NCI-H146 (cell line): ENCODE results near the gene SCPEP1.
A peak's percentile ranks its signal among the peaks of the same experiment; 100 is the strongest.

Source experiments
- DNase-seq: peaks from one replicate; lab custom pipeline; 2025; lab: John Stamatoyannopoulos, UW

Gene SCPEP1

DNA sequence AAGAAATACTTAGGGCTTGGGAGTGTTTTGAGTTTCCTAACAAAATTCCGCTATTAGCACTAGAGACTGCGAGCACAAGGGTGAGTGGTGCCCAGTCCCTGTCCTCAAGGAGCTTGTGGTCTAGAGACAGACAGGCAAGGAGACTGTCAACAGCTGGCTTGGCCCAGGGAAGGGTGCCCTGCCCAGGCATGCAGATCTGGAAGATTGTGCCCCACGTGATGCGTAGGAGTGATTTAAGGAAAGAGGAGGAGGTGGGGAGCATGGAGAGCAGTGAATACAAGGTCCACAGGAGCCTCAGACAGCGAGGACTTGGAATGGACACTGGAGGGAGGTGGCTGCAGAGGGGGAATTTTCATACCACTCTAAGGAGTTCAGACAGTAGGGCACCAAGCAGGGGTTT lies 25.0 kb downstream of the SCPEP1 start:
- no peak for DNase-seq

DNA sequence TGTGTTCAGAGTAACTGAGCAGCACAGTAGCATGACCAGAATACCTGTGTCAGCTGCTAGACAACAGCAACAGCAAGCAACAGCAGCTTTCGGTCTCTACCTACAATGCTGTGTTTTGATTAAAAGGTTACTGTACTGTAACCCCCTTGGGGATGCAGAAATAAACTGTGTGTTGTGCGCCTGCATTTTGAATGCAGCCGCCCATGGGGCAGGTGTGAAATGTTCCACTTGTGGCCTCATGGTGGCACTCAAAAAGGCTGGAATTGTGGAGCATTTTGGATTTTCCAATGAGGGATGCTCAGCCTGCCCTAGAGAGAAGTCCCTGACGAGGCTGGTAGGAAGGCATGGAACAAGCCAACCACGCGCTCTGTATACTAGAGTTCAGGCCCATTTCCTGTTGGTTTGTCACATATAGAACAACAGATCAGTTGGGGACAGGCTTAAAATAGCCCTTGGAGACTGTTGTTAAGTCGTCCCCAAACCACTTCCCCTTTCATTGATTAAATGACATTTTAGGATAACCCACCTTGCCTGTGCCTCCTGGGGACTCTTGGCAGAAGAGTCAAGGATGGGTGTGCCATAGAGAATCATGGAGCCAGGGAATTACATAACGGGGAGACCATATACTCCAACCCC lies 27.1 kb downstream of the SCPEP1 start:
- DNase-seq, result peak; percentile 2

DNA sequence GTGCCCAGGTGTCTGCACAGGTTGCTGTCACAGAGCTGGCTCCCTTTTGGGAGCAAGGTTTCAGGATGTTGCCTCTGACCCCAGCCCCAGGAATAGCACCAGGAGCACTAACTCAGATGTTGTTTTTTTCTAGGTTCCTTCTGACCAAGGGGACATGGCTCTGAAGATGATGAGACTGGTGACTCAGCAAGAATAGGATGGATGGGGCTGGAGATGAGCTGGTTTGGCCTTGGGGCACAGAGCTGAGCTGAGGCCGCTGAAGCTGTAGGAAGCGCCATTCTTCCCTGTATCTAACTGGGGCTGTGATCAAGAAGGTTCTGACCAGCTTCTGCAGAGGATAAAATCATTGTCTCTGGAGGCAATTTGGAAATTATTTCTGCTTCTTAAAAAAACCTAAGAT lies 28.1 kb downstream of the SCPEP1 start:
- no peak for DNase-seq

DNA sequence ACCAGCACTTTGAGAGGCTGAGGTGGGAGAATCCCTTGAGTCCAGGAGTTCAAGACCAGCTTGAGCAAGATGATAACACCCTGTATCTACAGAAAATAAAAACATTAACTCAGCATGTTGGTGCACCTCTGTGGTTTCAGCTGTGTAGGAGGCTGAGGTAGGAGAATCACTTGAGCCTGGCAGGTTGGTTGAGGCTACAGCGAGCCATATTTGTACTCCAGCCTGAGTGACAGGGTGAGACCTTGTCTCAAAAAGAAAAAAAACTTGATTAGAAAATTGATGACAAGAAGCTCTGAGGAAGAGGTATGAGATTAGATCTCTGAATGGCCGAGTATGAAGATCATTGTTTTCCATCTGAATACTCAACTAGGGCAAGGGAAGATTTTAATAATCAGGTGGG lies 31.0 kb downstream of the SCPEP1 start:
- DNase-seq, result no peak

DNA sequence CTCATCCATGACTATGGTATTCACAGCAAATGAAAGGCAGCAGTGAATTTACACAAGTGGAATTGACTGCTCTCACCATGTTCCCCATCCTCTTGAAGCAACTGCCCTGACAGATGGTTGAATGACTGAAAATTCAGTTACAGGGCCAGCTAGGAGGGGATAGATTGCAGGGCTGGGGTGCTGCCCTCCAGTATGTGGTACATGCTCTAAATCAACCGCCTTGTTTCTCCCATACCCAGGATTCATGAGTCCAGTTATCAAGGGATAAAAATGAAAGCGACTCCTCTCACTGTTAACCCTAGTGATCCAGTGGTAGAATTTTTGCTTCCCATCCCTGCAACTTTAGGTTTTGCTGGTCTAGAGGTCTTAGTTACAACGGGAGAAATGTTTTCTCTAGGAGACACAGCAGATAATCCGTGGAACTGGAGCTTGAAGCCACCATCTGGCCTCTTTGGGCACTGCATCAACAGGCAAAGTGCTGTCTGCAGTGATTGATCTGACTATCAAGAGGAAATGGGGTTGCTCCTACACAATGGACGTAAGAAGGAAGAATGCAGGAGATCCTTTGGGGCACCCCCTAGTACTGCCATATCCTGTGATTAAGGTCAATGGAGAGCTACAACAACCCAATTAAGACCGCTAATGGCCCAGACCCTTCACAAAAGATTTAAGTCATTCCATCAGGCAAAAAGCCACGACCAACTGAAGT lies 32.0 kb downstream of the SCPEP1 start:
- DNase-seq, result peak; percentile 58

DNA sequence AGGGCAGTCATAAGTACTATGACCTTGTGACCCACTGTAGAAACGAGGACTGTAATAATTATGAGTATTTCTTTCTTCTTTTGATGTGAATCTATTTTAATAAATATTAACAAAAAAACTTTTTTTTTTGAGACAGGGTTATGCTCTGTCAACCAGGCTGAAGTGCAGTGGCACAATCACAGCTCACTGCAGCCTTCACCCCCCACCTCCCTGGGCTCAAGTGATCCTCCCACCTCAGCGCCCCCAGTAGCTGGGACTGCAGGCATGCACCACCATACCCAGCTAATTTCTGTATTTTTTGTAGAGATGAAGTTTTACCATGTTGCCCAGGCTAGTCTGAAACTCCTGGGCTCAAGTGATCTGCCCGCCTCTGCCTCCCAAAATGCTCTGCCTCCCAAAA lies 32.6 kb downstream of the SCPEP1 start:
- DNase-seq, result no peak

DNA sequence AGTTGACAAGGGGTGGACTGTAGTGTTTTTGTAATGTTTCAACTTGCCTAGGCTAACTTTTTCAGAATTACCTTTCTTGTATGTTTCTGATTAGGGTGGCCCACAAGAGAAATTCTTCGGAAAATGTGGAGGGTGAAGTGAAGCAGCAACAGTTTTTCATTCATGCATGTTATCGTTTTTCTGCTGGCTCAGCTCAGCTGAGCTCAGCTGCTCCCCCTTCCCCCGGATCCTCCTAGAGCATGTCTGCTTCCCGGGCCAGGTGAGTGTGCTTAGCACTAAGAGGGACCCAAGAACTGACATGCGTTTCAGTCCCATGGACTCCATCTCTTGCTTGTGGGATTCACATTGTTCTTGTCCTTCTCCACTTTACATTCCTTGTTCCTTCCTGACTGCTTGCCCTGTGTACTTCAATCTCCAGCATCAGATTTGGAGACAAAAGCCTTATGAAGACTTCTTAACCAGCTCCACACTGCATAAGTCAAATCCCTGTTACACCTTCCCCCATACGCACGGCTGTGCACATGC lies 33.6 kb downstream of the SCPEP1 start:
- no peak for DNase-seq

DNA sequence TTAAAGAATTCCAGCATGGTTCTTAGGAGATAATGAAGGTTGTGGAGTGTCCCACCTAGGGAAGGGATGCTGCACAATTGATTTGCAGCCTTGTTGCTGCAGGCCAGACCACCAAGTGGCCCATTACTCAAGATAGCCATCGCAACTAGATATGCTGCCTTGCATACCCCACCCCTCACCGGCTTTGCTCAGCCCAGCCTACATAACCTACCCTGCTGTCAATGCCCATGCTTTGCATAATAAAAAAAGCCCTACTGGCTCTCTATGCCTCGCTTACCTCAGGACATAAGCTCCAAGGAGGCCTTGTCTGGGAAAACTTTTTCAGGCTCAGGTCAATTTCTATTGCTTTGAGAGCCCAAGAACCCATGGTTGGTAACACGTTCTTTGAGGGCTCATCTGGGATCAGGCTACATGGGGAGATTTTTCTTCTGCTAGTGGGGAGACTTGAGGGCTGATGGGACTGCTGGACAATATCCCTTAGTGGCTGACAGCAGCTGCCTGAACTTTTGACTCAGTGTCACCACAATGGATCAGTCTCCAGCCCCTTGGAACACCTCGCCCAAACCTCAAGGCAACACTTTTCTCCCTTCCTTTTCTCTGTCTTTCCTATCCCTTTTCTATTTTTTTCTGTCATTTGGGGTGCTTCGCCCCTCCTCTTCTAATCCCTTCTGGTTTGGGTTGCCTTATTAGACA lies 38.3 kb downstream of the SCPEP1 start:
- no peak for DNase-seq

DNA sequence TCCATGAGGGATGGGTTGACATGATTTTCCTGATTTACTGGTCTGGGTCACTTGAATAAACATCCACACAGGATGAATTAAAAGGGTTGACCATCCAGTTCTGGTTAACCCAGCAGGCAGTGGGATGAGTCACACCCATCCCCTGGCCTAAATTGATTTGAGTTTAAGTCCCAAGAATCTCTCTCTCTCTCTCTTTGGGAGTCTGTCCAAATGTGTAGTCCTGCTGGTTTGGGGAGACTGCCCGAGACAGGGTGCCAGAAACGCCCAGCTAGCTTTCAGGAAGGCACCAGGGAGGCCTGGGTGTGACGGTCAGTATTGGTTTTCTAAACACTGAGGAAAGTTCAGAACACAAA lies 38.8 kb downstream of the SCPEP1 start:
- no peak for DNase-seq

DNA sequence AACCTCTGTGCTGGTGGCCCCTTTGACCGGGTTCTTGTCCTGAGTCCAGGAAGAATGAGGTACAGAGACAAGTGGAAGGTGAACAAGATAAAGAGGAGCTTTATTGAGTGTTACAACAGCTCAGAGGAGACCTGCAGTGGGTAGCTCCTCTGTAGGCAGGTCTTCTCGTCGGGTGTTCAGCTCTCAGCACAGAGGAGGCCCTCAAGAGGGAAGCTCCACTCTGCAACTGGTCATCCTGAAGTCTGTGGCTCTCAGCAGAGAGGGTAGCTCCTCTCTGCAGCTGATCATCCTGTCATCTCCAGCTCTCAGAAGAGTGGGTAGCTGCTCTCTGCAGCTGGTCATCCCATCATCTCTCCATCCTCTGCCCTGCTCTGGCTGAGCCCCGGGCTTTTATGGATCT lies 39.7 kb downstream of the SCPEP1 start:
- DNase-seq, result no peak

DNA sequence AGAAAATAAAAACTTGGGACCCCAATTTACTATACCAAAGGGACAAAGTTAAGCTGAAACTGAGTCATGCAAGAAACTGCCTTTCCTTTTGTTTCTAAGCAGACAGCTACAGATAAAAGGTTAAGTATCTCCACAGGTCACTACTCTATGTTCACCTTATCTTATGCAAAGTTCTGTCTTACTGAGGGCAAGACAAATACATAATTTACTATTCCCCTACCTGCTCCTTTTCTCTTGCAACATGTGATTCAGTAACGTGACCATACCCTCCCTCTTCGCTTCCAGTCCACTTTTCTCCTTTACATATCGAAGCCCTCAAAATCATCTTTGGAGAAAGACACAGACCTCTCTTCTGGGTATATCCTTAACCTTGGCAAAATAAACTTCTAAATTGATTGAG lies 42.3 kb downstream of the SCPEP1 start:
- no peak for DNase-seq

DNA sequence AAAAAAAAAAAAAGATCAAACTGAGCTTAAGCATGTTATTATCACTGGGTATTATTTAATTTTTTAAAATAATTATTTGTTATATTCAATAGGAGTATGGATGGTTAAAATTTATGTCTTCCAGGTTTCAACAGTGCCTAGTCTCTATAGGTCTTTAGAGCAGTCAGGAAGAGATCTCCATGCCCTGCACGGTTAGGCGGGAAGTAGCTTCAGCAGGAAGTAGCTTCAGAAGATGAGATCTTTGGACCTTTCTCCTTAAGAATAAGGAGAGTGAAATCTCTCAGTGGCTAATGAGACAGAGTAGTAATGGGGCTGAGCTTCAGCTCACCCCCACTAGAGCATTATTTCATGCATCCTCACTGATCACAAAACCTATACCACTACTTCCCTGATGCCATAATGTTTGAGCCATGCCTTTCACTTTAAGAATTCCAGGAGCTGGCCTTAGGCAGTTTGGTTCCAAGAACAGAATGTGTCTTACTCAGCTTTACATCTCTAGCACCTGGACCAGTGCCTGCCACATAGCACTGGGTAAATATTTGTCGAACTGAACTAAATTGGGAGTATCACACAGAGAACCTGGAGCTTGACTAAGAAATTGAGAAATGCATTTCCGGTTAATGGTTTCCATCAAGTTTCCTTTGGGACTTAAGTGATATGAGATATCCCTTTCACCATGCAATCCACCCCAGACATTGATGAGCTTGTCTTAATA lies 43.5 kb downstream of the SCPEP1 start:
- DNase-seq, result peak; percentile 61

DNA sequence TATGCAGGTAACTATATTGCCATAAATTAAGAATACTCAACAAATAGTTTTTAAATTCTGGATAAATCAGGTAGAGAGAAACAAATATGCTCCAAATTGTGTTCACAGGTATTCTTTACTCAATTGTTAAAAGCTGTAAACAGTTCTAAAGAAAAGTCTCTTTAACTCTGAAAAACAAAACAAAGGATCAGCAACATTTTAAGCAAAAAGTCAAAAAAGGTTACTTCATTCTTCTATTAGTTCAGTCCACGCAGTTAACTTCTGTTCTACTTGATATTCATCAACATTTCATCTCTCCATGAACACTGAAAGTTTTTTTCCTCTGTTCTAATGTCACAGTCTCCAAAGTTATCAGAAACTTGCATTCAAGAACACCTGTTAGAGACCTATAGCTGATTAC lies 47.9 kb downstream of the SCPEP1 start:
- DNase-seq, result no peak

DNA sequence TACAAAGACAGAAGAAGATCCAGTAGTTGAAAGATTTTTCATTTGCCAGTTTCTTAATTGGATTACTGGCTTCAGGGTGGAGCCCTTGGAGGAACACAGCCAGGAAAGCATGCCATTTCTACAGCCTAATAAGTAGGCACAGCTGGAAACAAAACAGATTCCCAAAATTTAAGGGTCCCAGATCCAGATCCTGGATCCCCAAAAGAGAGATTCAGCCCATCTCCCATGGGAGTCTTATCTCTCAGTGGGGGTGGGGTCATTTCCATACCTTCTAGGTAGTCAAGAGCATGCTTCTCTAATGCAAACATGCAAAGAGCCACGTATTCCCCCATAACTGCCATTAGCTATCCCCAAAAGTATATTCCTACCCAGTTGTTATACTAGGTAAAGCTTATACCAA lies 49.9 kb downstream of the SCPEP1 start:
- no peak for DNase-seq

DNA sequence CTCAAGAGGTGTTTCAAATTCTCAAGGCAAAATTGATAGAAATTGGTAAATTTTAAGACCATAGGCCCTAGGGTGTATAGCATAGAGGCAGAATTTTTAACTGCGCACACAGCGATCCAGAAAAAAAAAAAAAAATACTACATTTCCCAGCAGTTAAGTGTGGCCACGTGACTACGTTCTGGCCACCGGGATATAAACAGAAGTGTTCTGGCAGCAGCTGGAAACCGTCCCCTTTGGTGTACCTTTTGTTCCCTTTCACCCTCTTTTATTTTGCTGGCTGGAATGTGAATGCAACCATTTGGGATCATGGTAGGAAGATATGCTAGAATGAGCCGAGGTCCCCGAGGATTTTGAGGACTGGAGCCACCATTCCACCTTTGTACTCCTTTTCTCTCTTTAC lies 54.4 kb downstream of the SCPEP1 start:
- DNase-seq, result no peak

DNA sequence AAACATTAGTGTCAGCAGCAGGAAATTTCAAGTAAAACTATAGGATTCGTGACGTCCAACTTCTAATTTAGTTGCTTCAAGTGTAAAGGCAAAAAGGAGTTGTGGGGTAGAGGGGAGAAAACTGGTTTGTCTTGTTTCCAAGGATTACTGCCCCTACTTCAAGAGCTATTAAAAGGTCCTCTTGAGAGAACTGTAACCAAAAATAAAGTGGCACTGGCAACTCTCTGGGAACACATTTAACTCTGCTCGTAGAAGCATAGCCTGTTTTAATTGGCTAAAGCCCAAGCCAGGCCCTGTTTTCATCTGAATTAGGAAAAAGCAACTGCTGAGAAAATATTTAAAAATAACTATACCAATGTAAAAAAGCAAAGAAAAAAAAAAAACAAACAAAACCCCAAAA lies 55.4 kb downstream of the SCPEP1 start:
- DNase-seq, result no peak

DNA sequence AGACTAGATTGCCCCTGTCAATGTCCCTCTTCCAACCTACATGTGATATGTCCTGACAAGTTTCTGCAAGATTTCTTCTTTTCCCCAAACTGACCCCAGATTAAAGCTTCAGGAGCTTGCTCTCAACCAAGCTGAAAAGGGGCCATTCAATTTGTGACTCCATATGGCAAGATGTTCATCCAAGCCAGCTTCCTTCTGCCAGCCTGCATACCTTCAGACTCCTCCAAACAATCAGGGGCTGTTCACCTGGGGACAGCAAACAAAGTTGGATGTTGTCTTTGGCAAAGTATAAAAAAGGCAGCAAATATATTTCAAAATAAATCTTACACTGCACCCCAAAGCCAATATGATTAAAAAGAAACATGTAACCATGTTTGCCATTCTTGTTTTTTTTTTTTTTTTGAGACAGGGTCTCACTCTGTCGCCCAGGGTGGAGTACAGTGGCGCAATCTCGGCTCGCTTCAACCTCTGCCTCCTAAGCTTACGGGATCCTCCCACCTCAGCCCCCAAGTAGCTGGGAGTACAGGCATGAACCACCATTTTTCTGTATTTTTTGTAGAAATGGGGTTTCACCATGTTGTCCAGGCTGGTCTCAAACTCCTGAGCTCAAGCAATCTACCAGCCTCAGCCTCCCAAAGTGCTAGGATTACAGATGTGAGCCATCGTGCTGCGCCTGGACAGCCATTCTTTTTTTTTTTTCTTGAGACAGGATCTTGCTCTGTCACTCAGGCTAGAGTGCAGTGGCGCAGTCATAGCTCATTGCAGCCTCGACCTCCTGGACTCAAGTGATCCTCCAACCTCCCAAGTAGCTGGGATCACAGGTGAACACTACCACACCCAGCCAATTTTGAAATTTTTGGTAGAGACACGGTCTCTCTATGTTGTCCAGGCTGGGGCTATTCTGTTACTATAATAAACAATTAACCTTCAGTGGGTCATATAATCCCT lies 57.1 kb downstream of the SCPEP1 start:
- no peak for DNase-seq

DNA sequence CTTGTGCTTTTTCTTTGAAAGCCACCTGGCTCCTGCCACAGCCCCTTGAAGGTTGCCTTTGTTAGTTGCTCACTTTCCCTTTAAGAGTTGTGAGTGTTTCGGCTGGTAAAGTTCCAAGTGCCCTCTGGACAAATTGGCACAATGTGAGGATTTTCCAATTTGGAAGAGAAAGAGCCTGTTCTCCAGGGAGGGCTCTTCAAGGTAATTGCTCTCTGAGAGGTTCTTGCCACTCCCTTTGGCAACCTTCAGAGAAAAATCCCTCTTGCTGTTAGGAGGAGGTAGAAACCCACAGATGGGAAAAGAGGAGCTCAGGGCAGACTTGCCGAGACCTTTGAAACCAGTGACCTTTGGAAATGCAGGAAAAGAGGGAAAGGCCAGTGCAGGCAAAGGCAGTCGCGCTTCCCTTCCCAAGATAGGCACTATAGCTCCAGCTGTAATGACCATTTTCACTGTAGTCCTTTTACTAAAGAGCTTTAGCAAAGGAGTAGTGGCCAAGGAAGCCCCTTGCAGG lies 58.1 kb downstream of the SCPEP1 start:
- DNase-seq, result no peak

DNA sequence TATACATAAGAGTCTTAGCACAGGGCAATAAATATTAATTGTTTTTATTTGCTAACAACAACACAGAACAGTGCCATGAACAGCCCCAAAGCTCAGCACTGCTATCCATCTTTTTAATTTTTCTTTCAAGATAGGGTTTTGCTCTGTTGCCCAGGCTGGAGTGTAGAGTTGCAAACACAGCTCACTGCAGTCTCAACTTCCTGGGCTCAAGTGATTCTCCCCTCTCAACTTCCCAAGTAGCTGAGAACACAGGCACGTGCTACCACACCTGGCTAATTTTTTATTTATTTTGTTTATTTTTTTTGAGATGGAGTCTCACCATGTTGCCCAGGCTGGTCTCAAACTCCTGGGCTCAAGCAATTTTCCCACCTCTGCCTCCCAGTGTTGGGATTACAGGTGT lies 59.5 kb downstream of the SCPEP1 start:
- DNase-seq, result no peak

DNA sequence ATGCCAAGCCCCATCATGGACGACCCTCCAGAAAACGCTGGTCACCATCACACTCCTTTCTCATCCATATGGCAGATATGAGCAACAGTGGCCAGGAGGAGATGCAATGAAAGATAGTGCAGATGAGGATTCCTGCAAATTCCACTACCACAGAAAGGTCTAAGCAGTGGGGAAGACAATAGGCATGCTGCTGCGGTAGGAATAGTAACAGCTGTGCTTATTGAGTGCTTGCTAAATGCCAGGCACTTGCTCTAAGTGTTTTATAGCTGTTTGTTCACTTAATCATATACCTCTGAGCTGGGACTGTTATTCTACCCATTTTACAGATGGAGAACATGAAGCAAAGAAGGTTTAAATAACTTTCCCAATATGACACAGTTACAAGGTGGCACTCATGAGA lies 60.6 kb downstream of the SCPEP1 start:
- no peak for DNase-seq

DNA sequence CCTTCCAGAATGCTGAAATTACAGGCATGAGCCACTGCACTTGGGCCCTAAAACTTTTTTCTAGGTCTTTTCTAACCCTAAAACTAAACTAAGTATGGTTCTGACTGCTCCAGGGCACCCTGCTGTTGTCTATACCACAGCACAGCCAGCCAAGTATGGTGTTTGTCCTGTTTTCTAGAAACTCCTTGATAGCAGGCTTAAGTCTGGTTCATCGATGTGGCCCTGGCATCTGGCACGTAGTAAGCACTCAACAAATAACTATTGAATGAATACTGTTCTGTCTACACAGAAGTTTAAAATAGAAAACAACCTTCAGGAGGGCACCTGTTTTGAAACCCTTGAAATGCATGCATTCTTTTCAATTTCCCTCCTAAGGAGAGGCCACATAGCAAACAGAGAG lies 62.6 kb downstream of the SCPEP1 start:
- DNase-seq, result no peak
